Ovary (tissue), 3 donors: ENCODE data around the gene LPCAT2.

Experiments
- EP300 ChIP-seq: sonication (generic); formaldehyde crosslinking; IDR thresholded peaks from one replicate; pipeline ENCODE4 v1.6.1; 2017; ENCODE audit warnings: antibody characterized with exemption
- POLR2A ChIP-seq: fragments of 450-650 bp; IDR thresholded peaks from one replicate; pipeline ENCODE4 v1.6.1; 2017; ENCODE audit warnings: antibody characterized with exemption, mild to moderate bottlenecking, moderate library complexity
- TF ChIP-seq, protein P1 (sequence below), 3 donors: fragments of 450-650 bp in 2 of 3; fragments of 200-600 bp in 1 of 3; IDR thresholded peaks; one replicate each; pipeline versions ENCODE4 v1.5.1 to v1.8.0; 2016 to 2022; ENCODE audit warnings: antibody characterized with exemption in 3 of 3, mild to moderate bottlenecking in 1 of 3
- donor health status: DM: no; HTN: no; CAD: no.

DNA sequence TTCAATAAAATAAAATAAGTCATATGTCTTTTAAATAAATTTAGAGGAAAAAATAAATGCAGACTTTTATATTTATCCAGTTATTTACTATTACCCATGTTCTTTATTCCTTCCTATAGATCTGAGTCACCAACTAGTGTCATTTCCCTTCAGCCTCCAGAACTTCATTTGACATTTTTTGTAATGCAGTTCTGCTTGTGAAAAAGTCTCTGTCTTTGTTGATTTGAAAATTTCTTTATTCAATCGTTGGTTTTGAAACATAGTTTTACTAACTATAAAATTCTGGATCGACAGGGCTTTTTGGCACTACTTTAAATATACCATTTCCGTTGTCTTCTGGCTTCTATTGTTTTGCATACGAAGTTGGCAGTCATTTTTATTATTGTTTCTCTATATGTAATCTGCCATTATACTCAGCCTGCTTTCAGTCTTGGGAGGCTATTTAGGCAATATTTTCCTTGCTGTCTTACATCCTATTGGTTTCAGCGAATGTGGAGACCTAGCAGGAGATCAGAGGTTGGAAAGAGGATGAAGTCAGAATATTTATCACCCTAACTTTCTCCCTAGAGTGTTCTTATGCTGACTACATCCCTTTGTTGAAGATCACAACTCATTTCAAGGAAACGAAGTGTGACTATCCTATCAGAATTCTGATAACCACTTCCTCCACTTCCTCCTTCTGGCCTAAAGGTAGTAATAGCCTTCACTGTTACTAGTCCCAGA, 104.9 kb downstream of the LPCAT2 start:
- TF ChIP-seq, protein P1, sequence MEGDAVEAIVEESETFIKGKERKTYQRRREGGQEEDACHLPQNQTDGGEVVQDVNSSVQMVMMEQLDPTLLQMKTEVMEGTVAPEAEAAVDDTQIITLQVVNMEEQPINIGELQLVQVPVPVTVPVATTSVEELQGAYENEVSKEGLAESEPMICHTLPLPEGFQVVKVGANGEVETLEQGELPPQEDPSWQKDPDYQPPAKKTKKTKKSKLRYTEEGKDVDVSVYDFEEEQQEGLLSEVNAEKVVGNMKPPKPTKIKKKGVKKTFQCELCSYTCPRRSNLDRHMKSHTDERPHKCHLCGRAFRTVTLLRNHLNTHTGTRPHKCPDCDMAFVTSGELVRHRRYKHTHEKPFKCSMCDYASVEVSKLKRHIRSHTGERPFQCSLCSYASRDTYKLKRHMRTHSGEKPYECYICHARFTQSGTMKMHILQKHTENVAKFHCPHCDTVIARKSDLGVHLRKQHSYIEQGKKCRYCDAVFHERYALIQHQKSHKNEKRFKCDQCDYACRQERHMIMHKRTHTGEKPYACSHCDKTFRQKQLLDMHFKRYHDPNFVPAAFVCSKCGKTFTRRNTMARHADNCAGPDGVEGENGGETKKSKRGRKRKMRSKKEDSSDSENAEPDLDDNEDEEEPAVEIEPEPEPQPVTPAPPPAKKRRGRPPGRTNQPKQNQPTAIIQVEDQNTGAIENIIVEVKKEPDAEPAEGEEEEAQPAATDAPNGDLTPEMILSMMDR (IDR thresholded peaks at IDR 0.05) = no peak
- TF ChIP-seq POLR2A = no peak
- no peak for TF ChIP-seq EP300
